Esophagus mucosa (tissue), 1 donor: ENCODE data around the gene CDX1. TPM values are rescaled to one million over a fixed set of nuclear protein-coding genes. Genes with fewer than 3 reads are reported as not detected.

Experiments
- ATAC-seq: fragments of 200-7000 bp; cut with Tn5 transposase; one replicate; pipeline ENCODE4 v1.9.1; 2020
- total RNA-seq: library from RNA; stranded (reverse); gene quantifications from one replicate; pipeline ENCODE4 v1.2.4, GENCODE V29; 2023
- donor health status: DM: yes; HTN: yes; CAD: no.

CDX1 gene
- total RNA-seq, 1 donor from 2014 or later = not detected

GRCh38 chr5:150163547-150164059, 3.0 kb upstream of the CDX1 start:
- ATAC-seq = no peak

- no peak for ATAC-seq
Measured at GRCh38 chr5:150164211-150164980, 2.2 kb upstream of the CDX1 start.

- no peak for ATAC-seq
Measured at GRCh38 chr5:150166037-150166649, 435 bp upstream of the CDX1 start.

GRCh38 chr5:150167512-150167850, 903 bp downstream of the CDX1 start:
- no peak for ATAC-seq

GRCh38 chr5:150167908-150168307, 1.3 kb downstream of the CDX1 start:
- no peak for ATAC-seq

- no peak for ATAC-seq
Measured at GRCh38 chr5:150168864-150169263, 2.3 kb downstream of the CDX1 start.

GRCh38 chr5:150172145-150172544, 5.6 kb downstream of the CDX1 start:
- ATAC-seq = no peak

GRCh38 chr5:150172556-150172955, 6.0 kb downstream of the CDX1 start:
- ATAC-seq = no peak

- no peak for ATAC-seq
Measured at GRCh38 chr5:150173161-150173560, 6.6 kb downstream of the CDX1 start.

- no peak for ATAC-seq
Measured at GRCh38 chr5:150174285-150174684, 7.7 kb downstream of the CDX1 start.

GRCh38 chr5:150175076-150175475, 8.5 kb downstream of the CDX1 start:
- ATAC-seq = no peak

GRCh38 chr5:150175536-150175935, 9.0 kb downstream of the CDX1 start:
- no peak for ATAC-seq

GRCh38 chr5:150176745-150177477, 10.3 kb downstream of the CDX1 start:
- ATAC-seq = no peak

GRCh38 chr5:150177721-150178120, 11.1 kb downstream of the CDX1 start:
- no peak for ATAC-seq

GRCh38 chr5:150178262-150178661, 11.7 kb downstream of the CDX1 start:
- no peak for ATAC-seq

GRCh38 chr5:150179019-150179620, 12.5 kb downstream of the CDX1 start:
- ATAC-seq = no peak

GRCh38 chr5:150180241-150181026, 13.9 kb downstream of the CDX1 start:
- no peak for ATAC-seq

- ATAC-seq = no peak
Measured at GRCh38 chr5:150181027-150181426, 14.4 kb downstream of the CDX1 start.

GRCh38 chr5:150181766-150182545, 15.4 kb downstream of the CDX1 start:
- ATAC-seq = no peak

GRCh38 chr5:150182774-150183173, 16.2 kb downstream of the CDX1 start:
- ATAC-seq = no peak

- no peak for ATAC-seq
Measured at GRCh38 chr5:150183436-150183835, 16.9 kb downstream of the CDX1 start.
